Stimulated activated CD4-positive, alpha-beta T cell treated with anti-CD3 and anti-CD28 coated beads, TNF-alpha, amount 100 ng/mL, for 1 hour (primary cell): ENCODE measurements around the gene RARA.

Experiments used
- DNase-seq, 3 donors: peaks; one replicate each; pipeline ENCODE4 v3.0.0-alpha.2; 2020; ENCODE audit warnings: low read depth in 3 of 3, low spot score in 1 of 3

The RARA gene

GRCh38 chr17:40309031-40309948 lies at the start of gene RARA:
Gene RARA (plus strand): TSS chr17:40309180. CDS start chr17:40331219, 22,039 bp downstream.
- DNase-seq: no peak

- no peak for DNase-seq
These were observed 49.5 kb upstream of the RARA start for GRCh38 chr17:40259505-40259904.

GRCh38 chr17:40260528-40260927 lies 48.5 kb upstream of the RARA start:
- DNase-seq: no peak

DNA sequence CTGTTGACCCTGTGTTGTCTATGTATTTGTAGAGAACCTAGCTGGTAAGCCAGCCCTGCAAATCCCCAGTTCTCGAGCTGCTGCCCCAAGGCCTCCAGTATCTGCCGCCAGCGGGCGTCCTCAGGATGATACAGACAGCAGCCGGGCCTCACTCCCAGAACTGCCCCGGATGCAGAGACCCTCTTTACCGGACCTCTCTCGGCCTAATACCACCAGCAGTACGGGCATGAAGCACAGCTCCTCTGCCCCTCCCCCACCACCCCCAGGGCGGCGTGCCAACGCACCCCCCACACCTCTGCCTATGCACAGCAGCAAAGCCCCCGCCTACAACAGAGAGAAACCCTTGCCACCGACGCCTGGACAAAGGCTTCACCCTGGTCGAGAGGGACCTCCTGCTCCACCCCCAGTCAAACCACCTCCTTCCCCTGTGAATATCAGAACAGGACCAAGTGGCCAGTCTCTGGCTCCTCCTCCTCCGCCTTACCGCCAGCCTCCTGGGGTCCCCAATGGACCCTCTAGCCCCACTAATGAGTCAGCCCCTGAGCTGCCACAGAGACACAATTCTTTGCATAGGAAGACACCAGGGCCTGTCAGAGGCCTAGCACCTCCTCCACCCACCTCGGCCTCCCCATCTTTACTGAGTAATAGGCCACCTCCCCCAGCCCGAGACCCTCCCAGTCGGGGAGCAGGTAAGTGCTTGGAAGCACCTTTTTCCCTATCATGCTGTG lies 44.4 kb upstream of the RARA start:
- no peak for DNase-seq

GRCh38 chr17:40265337-40265736 lies 43.6 kb upstream of the RARA start:
- no peak for DNase-seq

DNA sequence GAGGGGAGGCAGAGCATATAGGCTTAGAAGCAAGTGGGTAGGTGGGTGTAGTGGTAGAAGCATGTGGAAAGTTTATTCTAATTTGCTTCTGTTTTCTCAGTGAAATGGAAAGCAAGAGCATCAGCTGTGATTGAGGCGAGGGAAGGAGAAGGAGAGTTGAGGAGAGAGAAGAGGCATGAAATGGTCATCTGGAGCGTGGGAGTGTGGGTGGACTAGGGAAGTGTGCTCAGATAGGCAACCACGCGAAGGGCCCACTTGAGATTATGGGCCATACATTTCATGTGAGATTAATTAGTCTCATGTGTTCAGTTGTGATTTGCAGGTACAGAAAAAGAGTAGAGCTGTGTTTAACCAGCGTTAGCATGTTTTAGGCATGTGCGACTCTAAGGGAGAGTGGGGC lies 42.1 kb upstream of the RARA start:
- DNase-seq: no peak

DNA sequence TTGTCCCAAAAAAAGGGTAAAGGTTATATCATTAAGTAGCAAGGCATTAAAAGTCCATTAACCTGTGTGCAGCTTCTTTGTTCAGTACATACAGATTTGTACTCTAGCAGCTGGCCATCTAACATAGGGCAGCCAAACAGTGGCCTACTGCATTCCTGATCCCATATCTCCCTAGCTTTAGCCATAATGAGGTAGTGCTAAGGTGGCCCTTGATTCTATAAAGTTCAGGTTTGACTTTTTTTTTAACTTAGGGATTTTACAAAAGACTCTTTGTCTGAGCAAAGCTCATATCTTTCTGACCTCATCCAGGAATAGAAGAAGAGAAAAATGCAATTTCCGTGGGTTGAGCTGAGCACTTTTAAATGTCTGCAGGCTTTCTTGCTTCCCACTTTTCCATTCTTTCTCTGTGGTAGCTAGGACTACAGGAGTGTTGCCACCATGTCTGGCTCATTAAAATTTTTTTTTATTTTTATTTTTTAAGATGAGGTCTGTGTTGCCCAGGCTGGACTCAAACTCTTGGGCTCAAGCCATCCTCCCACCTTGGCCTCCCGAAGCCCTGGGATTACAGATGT lies 40.8 kb upstream of the RARA start:
- no peak for DNase-seq

DNA sequence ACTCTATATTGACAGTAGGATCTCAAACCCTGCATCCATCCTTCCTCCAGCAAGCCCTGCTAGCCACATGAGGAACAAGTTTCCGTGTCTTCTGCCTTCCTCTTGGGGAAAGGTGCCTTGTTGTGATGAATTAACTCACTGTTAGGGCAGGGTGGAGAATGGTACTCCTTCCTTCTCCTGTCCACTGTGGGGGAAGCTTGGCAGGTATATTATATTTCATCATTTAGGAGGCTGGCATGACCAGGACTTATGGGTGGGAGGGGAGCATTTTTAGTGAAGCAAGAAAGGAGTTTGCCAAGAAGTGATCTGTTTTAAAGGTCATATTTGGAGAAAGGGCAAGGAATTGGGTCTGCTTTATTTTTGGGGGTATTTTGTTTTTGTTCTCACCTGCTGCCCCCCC lies 30.6 kb upstream of the RARA start:
- DNase-seq: no peak

- DNase-seq: no peak
These were observed 29.6 kb upstream of the RARA start for GRCh38 chr17:40279402-40279801.

- DNase-seq: no peak
These were observed 27.3 kb upstream of the RARA start for GRCh38 chr17:40281663-40282062.

DNA sequence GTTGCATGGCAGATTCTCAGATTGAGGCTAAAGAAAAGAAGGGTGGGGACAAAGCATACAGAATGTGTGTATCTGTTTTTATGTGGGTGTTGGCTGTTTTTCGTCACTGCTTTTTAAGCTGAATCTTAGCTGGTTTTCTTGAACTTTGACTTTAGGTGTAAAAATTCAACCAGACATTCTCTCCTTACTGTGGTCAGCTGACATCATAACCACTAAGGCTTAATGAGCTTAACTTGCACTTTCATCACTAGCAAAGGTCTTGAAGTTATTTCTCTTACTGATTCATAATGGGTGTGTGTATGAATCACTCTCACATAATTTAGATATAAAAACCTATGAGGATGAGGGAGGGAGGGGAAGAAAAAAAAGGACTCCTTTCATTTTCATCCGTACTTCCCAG lies 25.3 kb upstream of the RARA start:
- DNase-seq: no peak

DNA sequence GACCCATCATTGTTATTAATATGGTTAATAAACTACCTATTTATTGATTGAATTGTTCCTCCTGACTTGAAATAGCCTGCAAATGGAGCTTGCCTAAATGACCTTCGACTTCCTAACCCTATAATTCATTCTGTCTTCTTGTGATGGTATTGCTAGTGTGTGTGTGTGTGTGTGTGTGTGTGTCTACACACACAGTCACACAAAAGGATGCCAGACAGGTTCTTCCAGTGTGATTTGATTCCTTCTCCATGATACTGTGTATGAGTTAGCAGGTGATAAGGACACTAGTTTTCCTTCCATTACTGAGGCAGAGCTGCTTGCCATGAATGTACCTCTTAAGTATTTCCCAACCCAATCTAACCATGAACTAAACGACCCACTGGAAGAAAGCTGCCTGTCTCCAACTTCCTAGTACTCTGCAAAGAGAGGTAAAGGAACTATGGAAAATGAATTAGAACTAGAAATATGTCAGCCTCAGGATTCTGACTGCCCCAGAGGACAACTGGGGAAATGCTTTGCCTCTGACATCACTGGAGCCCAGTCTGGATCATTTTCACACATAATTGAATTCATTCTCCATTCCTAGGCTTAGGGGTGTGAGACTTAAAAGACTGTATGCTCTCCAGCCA lies 24.8 kb upstream of the RARA start:
- no peak for DNase-seq

DNA sequence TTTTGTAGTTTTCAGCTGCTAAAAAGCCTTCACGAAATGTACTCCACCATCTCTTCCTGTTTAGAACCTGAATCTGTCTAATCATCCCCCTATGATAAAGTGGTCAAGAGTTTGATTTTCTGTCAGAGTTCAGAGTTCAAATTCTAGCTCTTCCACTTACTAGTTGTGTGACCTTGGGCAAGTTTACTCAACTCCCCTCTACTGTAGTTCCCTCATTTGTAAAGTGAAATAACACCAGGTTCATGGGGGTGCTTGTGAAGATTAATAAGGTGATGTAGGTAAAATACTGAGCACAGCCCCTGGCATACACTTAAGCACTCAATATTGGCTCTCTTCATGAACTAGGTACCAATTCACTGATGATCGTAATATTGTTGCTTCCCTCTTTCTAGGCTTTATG lies 22.5 kb upstream of the RARA start:
- no peak for DNase-seq

GRCh38 chr17:40287159-40287493 lies 21.9 kb upstream of the RARA start:
- DNase-seq: no peak

- DNase-seq: peak; percentile 92 to 97 (median 95)
These were observed 21.2 kb upstream of the RARA start, which contains the start of gene CDC6 for GRCh38 chr17:40287494-40288369. Gene CDC6 (plus strand): TSS chr17:40287879. CDS start chr17:40289421, 1,542 bp downstream.

- no peak for DNase-seq
These were observed 18.2 kb upstream of the RARA start for GRCh38 chr17:40290629-40291280.

DNA sequence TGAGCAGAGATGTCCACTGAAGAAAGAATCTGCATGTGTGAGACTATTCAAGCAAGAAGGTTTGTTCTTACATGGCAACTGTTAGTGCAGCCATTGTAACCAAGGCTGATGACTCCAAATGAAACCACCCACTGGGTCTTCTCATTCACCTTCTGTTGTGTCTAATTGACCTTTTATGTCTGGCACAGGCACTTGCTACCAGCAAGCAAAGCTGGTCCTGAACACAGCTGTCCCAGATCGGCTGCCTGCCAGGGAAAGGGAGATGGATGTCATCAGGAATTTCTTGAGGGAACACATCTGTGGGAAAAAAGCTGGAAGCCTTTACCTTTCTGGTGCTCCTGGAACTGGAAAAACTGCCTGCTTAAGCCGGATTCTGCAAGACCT lies 17.7 kb upstream of the RARA start:
- DNase-seq: no peak

- DNase-seq: no peak
These were observed 15.6 kb upstream of the RARA start for GRCh38 chr17:40293363-40293762.

DNA sequence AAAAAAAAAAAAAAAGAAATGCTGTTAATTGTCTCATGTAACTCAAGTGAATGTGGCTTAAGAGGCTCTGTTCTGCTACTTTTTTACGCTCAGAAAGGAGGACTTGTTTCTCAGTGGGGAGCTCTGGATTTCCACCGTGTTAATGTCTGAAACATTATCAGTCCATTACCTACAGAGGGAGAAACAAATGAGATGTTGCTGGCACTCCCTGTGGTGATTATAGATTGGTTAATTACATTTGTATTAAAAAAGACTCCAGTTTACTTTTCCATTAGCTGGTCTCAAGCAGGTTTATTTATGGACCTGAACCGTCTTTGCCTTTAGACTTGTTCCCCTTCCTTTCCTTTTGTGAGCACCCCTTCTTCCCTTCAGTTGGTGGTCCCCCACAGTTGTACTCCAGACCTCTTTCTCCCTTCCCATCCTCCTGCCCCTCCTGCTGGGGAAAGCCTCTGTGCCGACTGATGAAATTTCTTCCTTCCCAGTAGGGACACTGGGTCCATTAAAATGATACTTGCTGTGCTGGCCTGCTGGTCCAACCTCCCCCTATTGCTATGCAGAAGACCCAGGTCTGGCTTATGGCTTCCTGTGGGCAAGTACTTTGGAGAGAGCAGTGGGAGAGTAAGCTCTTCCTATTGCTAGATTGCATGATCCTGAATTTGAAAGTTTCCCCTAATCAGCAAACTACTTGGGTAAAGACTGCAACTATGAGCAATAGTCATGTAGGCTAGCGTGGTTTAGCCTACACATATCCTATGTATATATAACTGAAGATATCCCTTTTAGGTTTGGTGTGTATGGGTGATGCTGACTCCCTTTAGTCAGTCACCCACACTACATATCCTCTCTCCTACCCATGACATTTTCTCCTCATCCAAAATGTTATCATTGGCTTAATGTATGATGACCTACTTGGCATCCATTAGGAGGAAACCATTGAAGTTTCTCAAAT lies 13.2 kb upstream of the RARA start:
- no peak for DNase-seq
